ENCODE results near the gene MGAT3.

The MGAT3 gene

DNA sequence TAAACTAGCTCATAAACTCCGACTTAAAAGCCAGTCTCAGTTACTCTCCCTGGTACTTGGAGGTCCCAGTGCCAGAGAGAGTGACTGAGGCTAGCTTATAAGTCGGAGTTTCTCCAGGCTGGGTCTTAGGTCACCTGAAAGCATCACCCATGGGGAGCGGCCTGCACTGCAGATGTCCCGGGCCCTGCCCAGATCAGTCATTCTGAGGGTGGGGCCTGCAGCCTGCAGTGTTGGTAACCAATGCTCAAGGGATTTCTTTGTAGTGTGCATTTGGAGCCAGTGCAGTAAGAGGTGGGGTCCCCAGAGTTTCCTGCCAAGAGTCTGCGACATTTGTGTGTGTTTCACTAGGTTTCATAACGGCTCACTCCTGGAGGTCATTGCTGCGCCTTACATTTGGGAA lies 42.4 kb upstream of the MGAT3 start:
- in situ Hi-C loops (cut with HindIII; ENCODE audit: low sequenced_read_pairs), result no loop called here
- TF ChIP-seq, protein P1, sequence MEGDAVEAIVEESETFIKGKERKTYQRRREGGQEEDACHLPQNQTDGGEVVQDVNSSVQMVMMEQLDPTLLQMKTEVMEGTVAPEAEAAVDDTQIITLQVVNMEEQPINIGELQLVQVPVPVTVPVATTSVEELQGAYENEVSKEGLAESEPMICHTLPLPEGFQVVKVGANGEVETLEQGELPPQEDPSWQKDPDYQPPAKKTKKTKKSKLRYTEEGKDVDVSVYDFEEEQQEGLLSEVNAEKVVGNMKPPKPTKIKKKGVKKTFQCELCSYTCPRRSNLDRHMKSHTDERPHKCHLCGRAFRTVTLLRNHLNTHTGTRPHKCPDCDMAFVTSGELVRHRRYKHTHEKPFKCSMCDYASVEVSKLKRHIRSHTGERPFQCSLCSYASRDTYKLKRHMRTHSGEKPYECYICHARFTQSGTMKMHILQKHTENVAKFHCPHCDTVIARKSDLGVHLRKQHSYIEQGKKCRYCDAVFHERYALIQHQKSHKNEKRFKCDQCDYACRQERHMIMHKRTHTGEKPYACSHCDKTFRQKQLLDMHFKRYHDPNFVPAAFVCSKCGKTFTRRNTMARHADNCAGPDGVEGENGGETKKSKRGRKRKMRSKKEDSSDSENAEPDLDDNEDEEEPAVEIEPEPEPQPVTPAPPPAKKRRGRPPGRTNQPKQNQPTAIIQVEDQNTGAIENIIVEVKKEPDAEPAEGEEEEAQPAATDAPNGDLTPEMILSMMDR (IDR thresholded peaks at IDR 0.05; ENCODE audit: low read depth, low read length, missing control alignments), result no peak
- H3K4me3 ChIP-seq (ENCODE audit: low read depth, low read length), result no peak overlapping the region
- DNase-seq (ENCODE audit: low read depth), result no peak

DNA sequence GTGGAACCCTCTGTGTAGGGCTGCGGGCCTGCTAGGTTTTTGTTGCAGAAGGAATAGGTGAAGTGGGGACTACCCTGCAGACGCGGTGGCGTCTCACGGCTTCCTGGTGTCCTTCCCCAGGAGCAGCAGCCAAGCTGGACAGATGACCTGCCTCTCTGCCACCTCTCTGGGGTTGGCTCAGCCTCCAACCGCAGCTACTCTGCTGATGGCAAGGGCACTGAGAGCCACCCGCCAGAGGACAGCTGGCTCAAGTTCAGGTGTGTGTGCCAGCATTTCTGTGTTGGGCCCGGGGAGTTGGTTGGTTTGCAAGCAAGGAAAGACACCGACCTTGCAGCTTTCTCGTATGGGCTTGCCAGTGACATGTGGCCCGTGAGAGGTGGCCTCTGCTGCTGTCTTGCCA lies 41.9 kb upstream of the MGAT3 start:
- TF ChIP-seq, protein P1 (IDR thresholded peaks at IDR 0.05; ENCODE audit: low read depth, low read length, missing control alignments), result no peak
- in situ Hi-C loops (cut with HindIII; ENCODE audit: low sequenced_read_pairs), result no loop called here
- H3K4me3 ChIP-seq (ENCODE audit: low read depth, low read length), result no peak overlapping the region
- DNase-seq (ENCODE audit: low read depth), result no peak

DNA sequence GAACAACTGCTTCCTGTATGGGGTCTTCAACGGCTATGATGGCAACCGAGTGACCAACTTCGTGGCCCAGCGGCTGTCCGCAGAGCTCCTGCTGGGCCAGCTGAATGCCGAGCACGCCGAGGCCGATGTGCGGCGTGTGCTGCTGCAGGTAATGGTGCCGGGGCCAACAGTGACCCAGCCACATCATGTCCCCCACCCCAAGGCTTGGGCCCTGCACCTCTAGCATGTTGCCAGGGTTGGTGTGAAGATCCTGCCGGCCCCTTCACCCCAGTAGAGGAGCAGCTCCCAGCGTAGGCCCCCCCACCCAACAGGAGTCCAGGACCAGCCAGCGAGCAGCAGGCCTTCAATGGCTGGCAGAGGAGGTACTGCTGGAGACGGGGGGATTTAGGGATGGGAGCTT lies 41.3 kb upstream of the MGAT3 start:
- TF ChIP-seq, protein P1 (IDR thresholded peaks at IDR 0.05; ENCODE audit: low read depth, low read length, missing control alignments), result no peak
- no peak for DNase-seq (ENCODE audit: low read depth)
- in situ Hi-C loops (cut with HindIII; ENCODE audit: low sequenced_read_pairs), result no loop called here
- no peak overlapping the region for H3K4me3 ChIP-seq (ENCODE audit: low read depth, low read length)

DNA sequence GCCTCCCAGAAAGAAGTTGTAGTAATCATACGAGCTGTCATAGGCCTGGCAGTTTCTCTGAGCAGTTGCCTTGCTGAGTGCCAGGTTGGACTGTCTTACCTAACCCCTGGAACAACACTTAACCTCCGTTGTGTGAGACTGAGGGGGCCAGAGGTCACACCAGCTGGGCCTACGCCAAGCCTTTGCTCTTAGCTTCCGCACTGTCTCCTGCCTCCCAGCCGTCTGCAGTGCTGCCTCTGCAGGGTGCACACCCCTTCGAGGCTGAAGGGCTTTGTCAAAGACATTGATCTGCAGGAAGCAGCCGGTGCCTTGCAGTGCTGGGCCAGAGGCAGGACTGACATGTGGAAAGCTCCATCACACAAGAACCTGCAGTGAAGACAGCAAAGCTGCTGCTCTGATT lies 40.5 kb upstream of the MGAT3 start:
- DNase-seq (ENCODE audit: low read depth), result no peak
- TF ChIP-seq, protein P1 (IDR thresholded peaks at IDR 0.05; ENCODE audit: low read depth, low read length, missing control alignments), result no peak
- in situ Hi-C loops (cut with HindIII; ENCODE audit: low sequenced_read_pairs), result no loop called here
- no peak overlapping the region for H3K4me3 ChIP-seq (ENCODE audit: low read depth, low read length)

DNA sequence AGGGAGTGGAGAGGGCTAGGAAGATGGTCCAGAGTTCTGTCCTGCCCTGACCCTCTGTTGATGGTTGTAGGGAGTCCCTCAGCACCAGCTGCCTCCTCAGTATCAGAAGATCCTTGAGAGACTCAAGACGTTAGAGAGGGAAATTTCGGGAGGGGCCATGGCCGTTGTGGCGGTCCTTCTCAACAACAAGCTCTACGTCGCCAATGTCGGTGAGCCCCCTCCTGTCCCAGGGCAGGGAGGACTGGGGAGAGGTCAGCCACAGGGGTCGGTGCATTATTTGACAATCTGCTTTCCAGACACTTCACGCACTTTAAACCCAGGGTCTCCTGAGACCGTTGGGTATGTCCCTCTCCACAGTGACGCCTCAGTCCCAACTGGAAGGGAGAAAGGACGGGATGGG lies 39.2 kb upstream of the MGAT3 start:
- in situ Hi-C loops (cut with HindIII; ENCODE audit: low sequenced_read_pairs), result no loop called here
- TF ChIP-seq, protein P1 (IDR thresholded peaks at IDR 0.05; ENCODE audit: low read depth, low read length, missing control alignments), result no peak
- H3K4me3 ChIP-seq (ENCODE audit: low read depth, low read length), result no peak overlapping the region
- DNase-seq (ENCODE audit: low read depth), result no peak

DNA sequence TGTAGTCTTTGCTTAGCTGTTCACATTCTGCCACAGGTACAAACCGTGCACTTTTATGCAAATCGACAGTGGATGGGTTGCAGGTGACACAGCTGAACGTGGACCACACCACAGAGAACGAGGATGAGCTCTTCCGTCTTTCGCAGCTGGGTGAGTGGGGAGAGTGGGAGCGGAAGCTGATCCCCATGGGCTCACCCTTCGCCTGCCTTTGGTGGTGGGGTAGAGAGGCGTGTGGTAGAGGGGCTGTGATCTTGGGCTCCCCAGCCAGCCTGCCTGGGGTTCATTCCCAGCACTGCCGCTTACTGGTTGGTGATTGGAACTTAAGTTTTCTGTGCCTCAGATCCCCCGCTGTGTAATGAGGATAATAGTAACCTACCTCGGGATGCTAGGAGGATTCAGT lies 38.1 kb upstream of the MGAT3 start:
- TF ChIP-seq, protein P1 (IDR thresholded peaks at IDR 0.05; ENCODE audit: low read depth, low read length, missing control alignments), result no peak
- no peak for DNase-seq (ENCODE audit: low read depth)
- in situ Hi-C loops (cut with HindIII; ENCODE audit: low sequenced_read_pairs), result no loop called here
- no peak overlapping the region for H3K4me3 ChIP-seq (ENCODE audit: low read depth, low read length)

DNA sequence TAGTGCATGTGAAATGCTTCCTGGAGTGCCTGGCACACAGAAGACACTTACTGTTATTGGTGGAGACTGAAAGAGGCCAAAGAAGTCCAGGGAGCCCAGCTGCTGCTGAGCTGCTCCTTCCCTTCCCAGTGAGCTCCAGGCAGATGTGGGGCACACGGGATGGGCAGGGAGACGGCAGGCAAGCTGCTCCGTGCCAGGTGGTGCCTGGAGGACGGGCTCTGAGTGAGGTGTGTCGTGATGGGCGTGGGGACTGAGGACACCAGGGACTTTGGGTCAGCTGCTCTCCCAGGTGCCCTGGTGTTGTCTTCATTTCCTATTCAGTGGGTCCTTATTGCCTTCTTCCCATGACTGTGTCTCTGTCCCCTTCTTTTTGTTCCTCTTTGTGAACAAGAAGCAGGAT lies 37.7 kb upstream of the MGAT3 start:
- TF ChIP-seq, protein P1 (IDR thresholded peaks at IDR 0.05; ENCODE audit: low read depth, low read length, missing control alignments), result no peak
- no peak for DNase-seq (ENCODE audit: low read depth)
- no peak overlapping the region for H3K4me3 ChIP-seq (ENCODE audit: low read depth, low read length)
- in situ Hi-C loops (cut with HindIII; ENCODE audit: low sequenced_read_pairs), result no loop called here

Measured in astrocyte of the cerebellum (primary cell).